Heart left ventricle (tissue), 13 donors: ENCODE results near the gene BARHL1.

Source experiments
- POLR2A ChIP-seq, 2 donors: fragments of 450-650 bp; IDR thresholded peaks; one replicate each; pipeline ENCODE4 v1.6.1; 2017; ENCODE audit warnings: antibody characterized with exemption in 2 of 2, mild to moderate bottlenecking in 2 of 2, moderate library complexity in 2 of 2
- TF ChIP-seq, protein P1 (sequence below), 12 donors: fragments of 200-600 bp; sonication (generic) in 4 of 12; IDR thresholded peaks; one replicate each; pipeline versions ENCODE4 v1.5.0 to v1.8.0; 2018 to 2022; ENCODE audit warnings: antibody characterized with exemption in 12 of 12, mild to moderate bottlenecking in 5 of 12
- donor health status: ischemic (EF 13 %, LVEDD 7.1; RV severe dilation, severe dysfunction).
- donor health status: DM: no; HTN: yes; CAD: no.
- donor health status: DM: no; HTN: no; CAD: no.
- donor health status: ischemic (EF 25% LVEDD 6.9; RV normal size, moderate dysfunction).
- donor health status: ischemic (EF 25% LVEDD 5.7; RV mildly dilated, moderate dysfunction).
- donor health status: ischemic (EF 35%, LVEDD 5.7; RV mildly dilated, moderate dysfunction).
- donor health status: nonischemic (EF 11% LVEDD 7.7; RV severe dilation, severe dysfunction).
- donor health status: DM: yes; HTN: yes; CAD: no.
- donor health status: PGD.
- donor health status: ischemic (EF 29% LVEDD 5.4; RV normal size, mild dysfunction).
- donor health status: nonischemic (EF 23%, LVEDD 6.1; RV moderate dilation, normal function).

DNA sequence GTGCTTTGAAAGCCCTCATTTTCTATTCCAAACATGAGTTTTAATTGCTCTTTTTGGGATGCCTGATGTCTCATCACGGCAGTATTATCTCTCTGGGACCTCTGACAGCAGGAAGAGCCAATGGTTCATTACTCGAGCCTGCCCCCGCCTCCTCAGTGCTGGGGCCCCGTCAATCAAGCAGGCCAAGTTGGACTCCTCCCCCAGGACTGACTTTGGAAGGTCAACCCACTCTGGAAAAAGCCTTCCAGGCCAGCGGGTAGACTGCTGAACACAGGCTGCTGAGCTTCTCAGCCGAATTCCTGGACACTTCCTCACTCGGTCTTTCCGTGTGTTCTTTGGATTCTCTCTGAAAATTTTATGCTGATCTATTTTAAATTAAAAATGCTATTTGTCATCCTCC lies 9.5 kb upstream of the BARHL1 start:
- TF ChIP-seq POLR2A (IDR thresholded peaks at IDR 0.05), result no peak
- TF ChIP-seq, protein P1, sequence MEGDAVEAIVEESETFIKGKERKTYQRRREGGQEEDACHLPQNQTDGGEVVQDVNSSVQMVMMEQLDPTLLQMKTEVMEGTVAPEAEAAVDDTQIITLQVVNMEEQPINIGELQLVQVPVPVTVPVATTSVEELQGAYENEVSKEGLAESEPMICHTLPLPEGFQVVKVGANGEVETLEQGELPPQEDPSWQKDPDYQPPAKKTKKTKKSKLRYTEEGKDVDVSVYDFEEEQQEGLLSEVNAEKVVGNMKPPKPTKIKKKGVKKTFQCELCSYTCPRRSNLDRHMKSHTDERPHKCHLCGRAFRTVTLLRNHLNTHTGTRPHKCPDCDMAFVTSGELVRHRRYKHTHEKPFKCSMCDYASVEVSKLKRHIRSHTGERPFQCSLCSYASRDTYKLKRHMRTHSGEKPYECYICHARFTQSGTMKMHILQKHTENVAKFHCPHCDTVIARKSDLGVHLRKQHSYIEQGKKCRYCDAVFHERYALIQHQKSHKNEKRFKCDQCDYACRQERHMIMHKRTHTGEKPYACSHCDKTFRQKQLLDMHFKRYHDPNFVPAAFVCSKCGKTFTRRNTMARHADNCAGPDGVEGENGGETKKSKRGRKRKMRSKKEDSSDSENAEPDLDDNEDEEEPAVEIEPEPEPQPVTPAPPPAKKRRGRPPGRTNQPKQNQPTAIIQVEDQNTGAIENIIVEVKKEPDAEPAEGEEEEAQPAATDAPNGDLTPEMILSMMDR (IDR thresholded peaks at IDR 0.05), result no peak
